ENCODE results near the gene WDR90.

The WDR90 gene

GRCh38 chr16:626787-627453 lies 22.2 kb upstream of the WDR90 start:
- DNase-seq, result no peak

GRCh38 chr16:627454-628239 lies 21.5 kb upstream of the WDR90 start:
- DNase-seq, result no peak

GRCh38 chr16:628321-629061 lies 20.7 kb upstream of the WDR90 start:
- no peak for DNase-seq

GRCh38 chr16:629185-629832 lies 19.9 kb upstream of the WDR90 start:
- no peak for DNase-seq

- DNase-seq, result no peak
These were observed 19.3 kb upstream of the WDR90 start for GRCh38 chr16:629833-630248.

- DNase-seq, result no peak
These were observed 18.8 kb upstream of the WDR90 start for GRCh38 chr16:630249-630814.

- no peak for DNase-seq
These were observed 18.3 kb upstream of the WDR90 start, which contains the start of gene WFIKKN1 for GRCh38 chr16:630815-631405. WFIKKN1 (plus strand) TSS chr16:630985; CDS start chr16:631254, 269 bp downstream.

GRCh38 chr16:631808-632358 lies 17.3 kb upstream of the WDR90 start:
- DNase-seq, result no peak

GRCh38 chr16:632486-633335 lies 16.5 kb upstream of the WDR90 start:
- no peak for DNase-seq

GRCh38 chr16:633336-634050 lies 15.7 kb upstream of the WDR90 start:
- no peak for DNase-seq

- no peak for DNase-seq
These were observed 15.0 kb upstream of the WDR90 start for GRCh38 chr16:634051-634670.

- no peak for DNase-seq
These were observed 14.2 kb upstream of the WDR90 start for GRCh38 chr16:634996-635395.

GRCh38 chr16:635573-636205 lies 13.5 kb upstream of the WDR90 start:
- no peak for DNase-seq

- peak; percentile 94 for DNase-seq
These were observed 12.7 kb upstream of the WDR90 start, which contains the start of gene METTL26 for GRCh38 chr16:636206-637080. METTL26 (minus strand) TSS chr16:636305; CDS start chr16:636290, 15 bp downstream.

GRCh38 chr16:637081-638018 lies 11.8 kb upstream of the WDR90 start:
- peak; percentile 89 for DNase-seq

GRCh38 chr16:638034-638543 lies 11.1 kb upstream of the WDR90 start:
- DNase-seq, result no peak

GRCh38 chr16:638836-639235 lies 10.3 kb upstream of the WDR90 start:
- DNase-seq, result no peak
